H9 (cell line): ENCODE data around the gene ANKRD11. TPM values are rescaled to one million over a fixed set of nuclear protein-coding genes. Genes with fewer than 3 reads are reported as not detected.

Experiments used
- DNase-seq: peaks from one replicate; pipeline ENCODE4 v3.0.0-alpha.2; 2017
- H2AFZ ChIP-seq: one replicate; pipeline ENCODE4 v1.6.1; 2013; ENCODE audit warnings: mild to moderate bottlenecking, low read length, control low read depth, moderate library complexity
- H2AK5ac ChIP-seq: 2 replicates; pipeline ENCODE4 v1.6.1; 2013; ENCODE audit warnings: low read length, control low read depth, mixed read lengths; ENCODE audit not compliant: insufficient read length
- H2BK120ac ChIP-seq: one replicate; pipeline ENCODE4 v1.6.1; 2013; ENCODE audit warnings: low read depth, mild to moderate bottlenecking, low read length, control low read depth, inconsistent platforms; ENCODE audit not compliant: poor library complexity, severe bottlenecking
- H2BK12ac ChIP-seq: 2 replicates; pipeline ENCODE4 v1.6.1; 2013; ENCODE audit warnings: low read length, control low read depth, mixed read lengths, low read depth; ENCODE audit not compliant: insufficient read length
- H2BK15ac ChIP-seq: 2 replicates; pipeline ENCODE4 v1.6.1; 2013; ENCODE audit warnings: low read depth, low read length, control low read depth
- H2BK20ac ChIP-seq: one replicate; pipeline ENCODE4 v1.6.1; 2013; ENCODE audit warnings: low read depth, mild to moderate bottlenecking, low read length, control low read depth, inconsistent platforms; ENCODE audit not compliant: poor library complexity, severe bottlenecking
- H2BK5ac ChIP-seq: 2 replicates; pipeline ENCODE4 v1.6.1; 2013; ENCODE audit warnings: low read length, control low read depth, mixed read lengths; ENCODE audit not compliant: insufficient read length
- H3K14ac ChIP-seq: 2 replicates; pipeline ENCODE4 v1.6.1; 2013; ENCODE audit warnings: low read length, control low read depth; ENCODE audit not compliant: insufficient read depth
- H3K18ac ChIP-seq: 2 replicates; pipeline ENCODE4 v1.6.1; 2013; ENCODE audit warnings: low read depth, mild to moderate bottlenecking, mixed read lengths, low read length, control low read depth; ENCODE audit not compliant: insufficient read length
- H3K23ac ChIP-seq: 2 replicates; pipeline ENCODE4 v1.6.1; 2013; ENCODE audit warnings: low read length, control low read depth, mixed read lengths, low read depth; ENCODE audit not compliant: insufficient read length
- H3K23me2 ChIP-seq: 2 replicates; pipeline ENCODE4 v1.6.1; 2013; ENCODE audit warnings: low read depth, mild to moderate bottlenecking, mixed read lengths, low read length, control low read depth; ENCODE audit not compliant: insufficient read length, poor library complexity, severe bottlenecking
- H3K27ac ChIP-seq: 2 replicates; pipeline ENCODE4 v1.5.1; 2013; ENCODE audit warnings: low read length, control low read depth, mixed read lengths, low read depth; ENCODE audit not compliant: insufficient read length
- H3K27me3 ChIP-seq: 2 replicates; pipeline ENCODE4 v1.6.1; 2013; ENCODE audit warnings: low read length, control low read depth, inconsistent platforms; ENCODE audit not compliant: insufficient read depth
- H3K4ac ChIP-seq: 2 replicates; pipeline ENCODE4 v1.6.1; 2013; ENCODE audit warnings: low read depth, mild to moderate bottlenecking, control low read depth, inconsistent platforms, low read length, moderate library complexity
- H3K4me1 ChIP-seq: 2 replicates; pipeline ENCODE4 v1.6.1; 2013; ENCODE audit warnings: low read length, control low read depth, inconsistent platforms; ENCODE audit not compliant: insufficient read depth
- H3K4me2 ChIP-seq: 2 replicates; pipeline ENCODE4 v1.6.1; 2013; ENCODE audit warnings: low read length, control low read depth, mixed read lengths; ENCODE audit not compliant: insufficient read length, insufficient read depth
- H3K56ac ChIP-seq: 2 replicates; pipeline ENCODE4 v1.6.1; 2013; ENCODE audit warnings: low read depth, mild to moderate bottlenecking, mixed read lengths, low read length, control low read depth; ENCODE audit not compliant: insufficient read length
- H3K79me1 ChIP-seq: 2 replicates; pipeline ENCODE4 v1.6.1; 2013; ENCODE audit warnings: low read depth, mild to moderate bottlenecking, moderate library complexity, low read length, control low read depth, inconsistent platforms; ENCODE audit not compliant: insufficient read depth, poor library complexity, severe bottlenecking
- H3K79me2 ChIP-seq: 2 replicates; pipeline ENCODE4 v1.6.1; 2013; ENCODE audit warnings: low read length, control low read depth, inconsistent platforms; ENCODE audit not compliant: insufficient read depth
- H3K9ac ChIP-seq: 2 replicates; pipeline ENCODE4 v1.6.1; 2013; ENCODE audit warnings: low read length, control low read depth, mixed read lengths; ENCODE audit not compliant: insufficient read length; ENCODE audit errors: extremely low read depth
- H3K9me3 ChIP-seq: one replicate; pipeline ENCODE4 v1.6.1; 2013; ENCODE audit warnings: low read depth, low read length, inconsistent platforms; ENCODE audit not compliant: control insufficient read depth
- H3T11ph ChIP-seq: one replicate; pipeline ENCODE4 v1.6.1; 2013; ENCODE audit warnings: mild to moderate bottlenecking, low read length, control low read depth, inconsistent platforms
- H4K20me1 ChIP-seq: one replicate; pipeline ENCODE4 v1.6.1; 2013; ENCODE audit not compliant: control insufficient read depth, insufficient read length, insufficient read depth
- H4K5ac ChIP-seq: 2 replicates; pipeline ENCODE4 v1.6.1; 2013; ENCODE audit warnings: low read depth, mild to moderate bottlenecking, mixed read lengths, low read length, control low read depth; ENCODE audit not compliant: insufficient read length
- H4K8ac ChIP-seq: replicated peaks from 2 replicates; pipeline ENCODE4 v1.6.1; 2013; ENCODE audit warnings: low read length, control low read depth, mixed read lengths, low read depth; ENCODE audit not compliant: insufficient read length
- H4K91ac ChIP-seq: 2 replicates; pipeline ENCODE4 v1.6.1; 2013; ENCODE audit warnings: low read depth, mild to moderate bottlenecking, moderate library complexity, mixed read lengths, low read length, control low read depth; ENCODE audit not compliant: insufficient read length
- H3K27ac Mint-ChIP-seq, 3 experiments: 2 replicates in 2 of 3; 3 replicates in 1 of 3; pipeline ENCODE4 v1.8.0; 2020 to 2021; ENCODE audit warnings: mixed read lengths in 3 of 3, mild to moderate bottlenecking in 1 of 3, moderate library complexity in 1 of 3
- H3K27me3 Mint-ChIP-seq: 2 replicates; pipeline ENCODE4 v1.8.0; 2021; ENCODE audit warnings: low read depth, mild to moderate bottlenecking, moderate library complexity, mixed read lengths
- H3K36me3 Mint-ChIP-seq, 3 experiments: 2 replicates in 2 of 3; 3 replicates in 1 of 3; pipeline ENCODE4 v1.8.0; 2020 to 2021; ENCODE audit warnings: low read depth in 3 of 3, mixed read lengths in 3 of 3; ENCODE audit not compliant: insufficient read depth in 1 of 3
- H3K4me1 Mint-ChIP-seq, 2 experiments: 2 replicates each; pipeline ENCODE4 v1.8.0; 2020; ENCODE audit warnings: mixed read lengths in 2 of 2
- H3K4me3 Mint-ChIP-seq, 2 experiments: 2 replicates in 1 of 2; 3 replicates in 1 of 2; pipeline ENCODE4 v1.8.0; 2020 to 2021; ENCODE audit warnings: mild to moderate bottlenecking in 2 of 2, mixed read lengths in 2 of 2, moderate library complexity in 1 of 2
- H3K9me3 Mint-ChIP-seq, 2 experiments: 2 replicates in 1 of 2; 3 replicates in 1 of 2; pipeline ENCODE4 v1.8.0; 2020; ENCODE audit warnings: mild to moderate bottlenecking in 2 of 2, mixed read lengths in 2 of 2, moderate library complexity in 1 of 2
- CTCF ChIP-seq: fragments of 200-600 bp; sonication (generic); conservative IDR thresholded peaks from 3 replicates; pipeline ENCODE4 v1.8.0; 2021; ENCODE audit warnings: antibody characterized with exemption, mild to moderate bottlenecking
- WGBS: extraction: QIAGEN DNeasy Blood & Tissue Kit; methylation state at CpG from one replicate; pipeline ENCODE4 v1.1.7; 2013; ENCODE audit warnings: missing lambda C conversion rate, low lambda C conversion rate, mixed read lengths; ENCODE audit not compliant: insufficient read length; ENCODE audit errors: extremely low coverage; 5-methylcytosine and 5-hydroxymethylcytosine counted together
- total RNA-seq: library from RNA; stranded (reverse); gene quantifications from 2 replicates; pipeline ENCODE4 v1.2.1, GENCODE V29; 2021

Gene ANKRD11
- total RNA-seq, 1 experiment from 2014 or later: 181 TPM

GRCh38 chr16:89355007-89355406 is 135.4 kb downstream of the ANKRD11 start:
- DNase-seq: no peak
- Histone ChIP-seq H3K27me3 (no peaks in the 10 kb centered on the region), H4K91ac (no peak overlapping the region), H2AK5ac (no peak overlapping the region), H3K4ac (no peak overlapping the region), H3K27ac (no peak overlapping the region), H2BK120ac (no peak overlapping the region), H3K14ac (no peak overlapping the region; the same call in 1 of the 2 replicates), H4K8ac (no peak overlapping the region), H2BK20ac (no peak overlapping the region), H3K56ac (no peak overlapping the region), H3K79me2 (peaks cover 76% of the 10 kb centered on the region), H3K79me1 (peaks cover 3% of the 10 kb centered on the region), H3K18ac (no peak overlapping the region), H4K20me1 (peaks cover 2% of the 10 kb centered on the region), H3T11ph (no peak overlapping the region), H2BK12ac (no peak overlapping the region), H3K9ac (no peak overlapping the region), H4K5ac (no peak overlapping the region), H3K4me1 (peaks cover 9% of the 10 kb centered on the region; the same call in 1 of the 2 replicates), H2AFZ (no peak overlapping the region), H2BK5ac (no peak overlapping the region), H3K23me2 (no peaks in the 10 kb centered on the region), H3K23ac (no peak overlapping the region), H3K9me3 (no peaks in the 10 kb centered on the region), H2BK15ac (no peak overlapping the region), H3K4me2 (no peak overlapping the region)
- WGBS: no CpG with 5 or more reads among the region's 16 CpGs
- Mint-ChIP-seq H3K27ac (0 out of 7 replicates have a peak overlapping the region, but pooled peaks of 1 of the 3 experiments have one; percentile 1), H3K36me3 (no peaks in the 10 kb centered on the region; a peak in 1 of 7 replicates), H3K4me1 (peaks cover 42 to 43% of the 10 kb centered on the region in 2 experiments), H3K27me3 (no peaks in the 10 kb centered on the region), H3K9me3 (no peaks in the 10 kb centered on the region), H3K4me3 (no peak overlapping the region)
- no peak for TF ChIP-seq CTCF
